HG03139 (cell line): ENCODE data around the gene DCP1A.
"Not testable (repeated sequence)": the region's sequence is repeated elsewhere in the genome, so short reads cannot be mapped to it uniquely, and the experiment has no call there.

ENCODE experiments used
- ATAC-seq: cut with Tn5 transposase; IDR thresholded peaks from one replicate; pipeline ENCODE4 v1.9.1; 2021; ENCODE audit not compliant: unreplicated experiment

The DCP1A gene

DNA sequence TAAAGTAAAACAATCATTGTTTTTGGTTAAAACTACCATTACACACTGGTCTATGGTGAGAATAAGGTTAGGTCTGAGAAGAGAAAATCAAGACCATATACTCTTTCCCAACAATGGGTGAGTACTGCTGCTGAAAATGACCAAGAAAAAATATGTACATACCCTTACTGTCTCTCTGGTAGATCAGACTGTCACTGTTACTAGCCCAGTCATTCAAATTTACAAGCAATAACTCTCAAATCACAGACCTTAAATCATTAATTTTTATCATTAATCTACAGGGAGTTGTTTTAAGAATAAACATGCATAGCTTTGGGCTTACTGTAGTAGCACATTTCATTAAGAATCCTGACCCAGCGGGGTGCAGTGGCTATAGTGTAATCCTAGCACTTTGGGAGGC lies 17.4 kb downstream of the DCP1A start:
- ATAC-seq = no peak

GRCh38 chr3:53328746-53329145 lies 18.6 kb downstream of the DCP1A start:
- ATAC-seq = no peak

DNA sequence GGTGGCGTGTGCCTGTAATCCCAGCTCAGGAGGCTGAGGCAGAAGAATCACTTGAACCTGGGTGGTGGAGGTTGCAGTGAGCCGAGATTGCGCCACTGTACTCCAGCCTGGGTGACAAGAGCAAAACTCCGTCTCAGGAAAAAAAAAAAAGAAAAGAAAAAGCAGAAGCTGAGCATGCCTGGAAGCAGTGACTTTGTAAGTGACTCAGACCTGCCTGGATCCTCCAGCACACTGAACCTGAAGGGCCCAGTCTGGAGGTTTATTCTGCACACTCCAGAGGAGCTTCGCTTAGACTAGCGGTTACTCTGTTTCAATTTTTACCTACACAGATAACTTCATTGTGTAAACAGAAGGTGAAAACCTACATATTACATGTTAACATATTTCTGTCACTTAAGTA lies 19.4 kb downstream of the DCP1A start:
- not testable (repeated sequence) for ATAC-seq

DNA sequence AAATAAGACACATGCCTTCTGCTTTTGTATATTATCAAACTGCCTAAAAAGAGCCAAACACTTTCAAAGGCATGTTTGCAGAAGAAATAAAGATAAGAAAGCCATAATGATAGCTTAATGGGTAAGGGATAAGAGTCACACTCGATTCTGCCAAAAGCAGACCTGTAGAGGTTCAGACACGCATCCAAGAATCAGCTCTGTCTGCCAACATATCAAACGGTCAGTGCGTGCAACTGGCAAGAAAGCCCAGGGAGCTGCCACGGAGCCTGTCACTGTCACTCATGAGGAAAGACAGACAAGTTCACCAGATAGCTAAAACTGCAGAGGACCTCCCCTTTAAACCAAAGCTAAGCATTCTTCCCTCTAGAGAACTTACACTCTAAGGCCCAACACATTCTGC lies 23.2 kb downstream of the DCP1A start:
- no peak for ATAC-seq

- no peak for ATAC-seq
Measured at GRCh38 chr3:53320697-53321096, 26.6 kb downstream of the DCP1A start.

- no peak for ATAC-seq
Measured at GRCh38 chr3:53318522-53318921, 28.8 kb downstream of the DCP1A start.

DNA sequence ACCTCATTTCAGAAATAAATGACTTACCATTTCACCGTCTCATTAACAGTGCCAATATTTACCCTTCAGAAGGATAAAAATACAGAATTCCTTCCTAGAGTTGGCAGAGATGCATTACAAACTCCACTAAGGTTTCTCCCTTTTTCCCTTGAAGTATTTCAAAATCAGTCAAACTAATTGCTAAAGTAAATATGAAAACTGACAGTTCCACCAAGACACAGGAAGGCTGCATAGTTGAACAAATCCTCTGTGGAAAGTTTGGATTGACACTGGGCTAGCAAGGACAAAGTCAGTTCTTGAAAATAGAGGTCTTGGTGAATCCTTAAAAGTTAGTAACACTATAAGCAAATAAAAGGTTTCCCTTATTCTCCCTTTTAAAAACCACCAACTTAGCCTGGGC lies 34.5 kb downstream of the DCP1A start:
- ATAC-seq = no peak

DNA sequence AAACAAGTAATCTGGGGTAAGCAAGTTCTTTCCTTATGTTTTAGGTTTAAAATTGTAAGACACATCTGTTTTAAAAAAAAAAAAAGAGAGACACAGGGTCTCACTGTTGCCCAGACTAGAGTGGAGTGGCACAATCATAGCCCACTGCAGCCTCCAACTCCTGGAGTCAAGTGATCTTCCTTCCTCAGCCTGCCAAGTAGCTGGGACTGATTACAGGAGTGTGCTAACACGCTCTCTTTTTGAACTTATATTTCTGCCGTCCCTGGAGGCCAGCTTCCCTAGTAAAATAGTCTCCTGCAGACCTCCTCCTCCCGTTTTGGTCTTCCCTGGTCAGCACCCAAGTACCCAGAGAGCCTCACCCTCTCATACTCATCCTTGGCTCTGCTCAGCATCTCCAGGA lies 35.5 kb downstream of the DCP1A start:
- no peak for ATAC-seq

DNA sequence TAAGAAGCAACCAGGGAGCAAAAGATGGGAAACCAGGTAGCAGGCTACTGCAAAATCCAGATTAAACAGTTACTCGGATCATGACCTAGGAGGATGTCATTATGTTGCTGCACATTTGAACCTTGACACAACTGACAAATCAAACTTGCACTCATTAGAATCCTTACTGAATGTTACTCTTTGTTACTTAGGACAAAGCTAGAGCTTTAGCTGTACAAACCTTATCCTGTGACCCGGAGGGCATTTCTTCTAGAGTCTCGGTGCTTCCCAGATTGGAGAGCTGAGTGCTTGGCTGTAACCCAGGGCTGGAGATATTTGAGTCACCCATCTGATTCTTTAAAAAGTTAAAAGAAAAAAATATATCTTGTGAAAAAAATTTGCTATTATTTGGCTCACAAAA lies 43.4 kb downstream of the DCP1A start:
- no peak for ATAC-seq

DNA sequence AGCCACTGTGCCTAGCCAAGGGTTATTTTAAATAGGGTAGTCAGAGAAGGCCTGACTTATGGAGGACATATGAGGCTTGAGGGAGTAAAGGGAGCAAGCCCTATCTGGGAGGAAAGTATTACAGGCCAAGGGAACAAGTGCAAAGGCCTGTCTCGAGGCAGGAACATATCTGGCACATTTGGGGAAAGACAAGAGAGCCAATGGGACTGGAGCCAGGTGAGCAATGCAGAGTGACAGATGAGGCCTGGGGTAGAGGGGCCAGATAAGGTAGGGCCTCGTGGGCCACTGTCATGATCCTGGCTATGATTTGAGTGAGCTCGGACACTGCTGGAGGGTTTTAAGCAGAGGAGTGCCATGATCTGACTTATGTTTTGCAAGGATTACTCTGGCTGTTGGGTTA lies 43.8 kb downstream of the DCP1A start:
- no peak for ATAC-seq

DNA sequence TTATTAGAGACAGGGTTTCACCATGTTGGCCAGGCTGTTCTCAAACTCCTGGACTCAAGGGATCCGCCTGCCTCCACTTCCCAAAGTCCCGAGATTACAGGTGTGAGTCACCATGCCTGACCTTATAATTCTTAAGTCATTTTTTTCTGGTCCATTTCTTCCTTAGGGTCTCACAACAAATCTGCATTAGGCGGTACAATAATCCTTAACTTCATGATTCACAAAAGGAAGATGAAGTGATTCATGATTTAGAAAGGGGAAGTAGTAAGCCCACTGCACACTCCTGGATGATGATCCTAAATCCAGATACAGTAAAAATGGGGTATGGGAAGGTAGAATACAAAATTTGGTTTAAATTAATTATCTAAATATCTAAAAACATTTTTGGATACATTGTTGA lies 46.5 kb downstream of the DCP1A start:
- no peak for ATAC-seq

DNA sequence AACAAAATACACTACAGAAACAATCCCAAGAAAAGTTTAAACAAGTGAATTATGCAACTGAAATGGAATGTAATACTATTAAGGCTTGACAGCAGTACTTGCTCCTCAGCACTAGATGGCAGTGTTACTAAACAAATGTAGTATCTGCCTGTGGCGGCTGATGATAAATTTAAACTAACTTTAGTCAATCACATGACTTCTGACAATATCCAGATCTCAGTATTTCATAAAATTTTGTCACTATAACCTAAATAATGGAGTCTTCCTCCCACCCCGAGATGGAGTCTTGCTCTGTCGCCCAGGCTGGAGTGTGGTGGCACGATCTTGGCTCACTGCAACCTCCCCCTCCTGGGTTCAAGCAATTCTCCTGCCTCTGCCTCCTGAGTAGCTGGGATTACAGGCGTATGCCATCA lies 47.7 kb downstream of the DCP1A start:
- not testable (repeated sequence) for ATAC-seq

DNA sequence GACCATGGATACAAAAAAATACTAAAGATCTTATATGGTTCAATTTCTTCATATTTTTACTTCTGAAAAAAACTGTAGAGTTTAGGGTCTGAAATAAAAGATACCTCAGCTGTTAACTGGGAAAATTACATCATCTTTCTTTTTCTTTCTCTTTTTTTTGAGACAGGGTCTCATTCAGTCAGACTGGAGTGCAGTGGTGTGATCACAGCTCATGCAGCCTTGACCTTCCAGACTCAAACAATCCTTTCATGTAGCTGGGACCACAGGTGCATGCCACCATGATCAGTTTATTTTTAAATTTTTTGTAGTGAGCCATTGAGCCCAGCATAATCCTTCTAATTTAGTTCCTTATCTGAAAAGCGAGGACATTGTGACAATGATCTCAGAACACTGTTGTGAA lies 51.9 kb downstream of the DCP1A start:
- ATAC-seq = no peak

DNA sequence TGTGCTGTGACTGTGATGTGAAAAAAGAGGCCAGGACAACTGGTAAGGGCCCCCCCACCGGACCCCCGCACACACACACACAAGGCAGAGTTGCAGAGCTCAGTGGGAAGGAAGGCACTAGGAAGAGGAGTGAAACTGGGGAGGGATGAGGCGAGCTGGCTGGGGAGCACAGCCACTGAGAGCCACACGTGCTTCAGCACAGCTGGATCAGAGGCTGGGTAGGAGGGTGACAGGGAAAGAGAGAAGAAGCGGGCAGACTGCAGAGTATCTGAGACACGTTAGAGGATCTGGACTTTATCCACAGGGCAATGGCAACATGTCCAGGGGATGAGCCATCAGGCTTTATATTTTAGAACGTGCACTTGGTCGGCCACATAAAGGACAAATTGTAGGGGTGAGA lies 53.5 kb downstream of the DCP1A start:
- no peak for ATAC-seq

- no peak for ATAC-seq
Measured at GRCh38 chr3:53288214-53288613, 59.1 kb downstream of the DCP1A start.

- ATAC-seq = no peak
Measured at GRCh38 chr3:53287131-53287629, 60.2 kb downstream of the DCP1A start.

DNA sequence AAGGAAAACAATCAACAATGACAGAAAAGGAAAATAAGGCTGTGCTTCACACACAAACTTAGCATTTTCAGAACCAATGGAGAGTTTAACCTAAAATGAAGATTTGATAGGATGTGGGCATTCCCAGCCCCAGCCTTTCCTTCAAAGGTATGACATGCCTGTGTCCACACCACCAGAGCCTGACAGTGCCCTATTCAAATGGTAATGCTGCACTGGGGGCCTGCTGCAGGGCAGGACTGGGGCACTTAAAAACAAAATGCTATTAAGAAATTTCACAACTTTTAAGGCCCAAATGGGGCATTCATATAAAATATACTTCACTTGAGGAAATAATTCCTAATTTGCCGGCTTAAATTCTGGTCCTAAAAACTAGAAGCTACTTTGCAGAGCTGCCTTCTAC lies 60.6 kb downstream of the DCP1A start:
- ATAC-seq = no peak

DNA sequence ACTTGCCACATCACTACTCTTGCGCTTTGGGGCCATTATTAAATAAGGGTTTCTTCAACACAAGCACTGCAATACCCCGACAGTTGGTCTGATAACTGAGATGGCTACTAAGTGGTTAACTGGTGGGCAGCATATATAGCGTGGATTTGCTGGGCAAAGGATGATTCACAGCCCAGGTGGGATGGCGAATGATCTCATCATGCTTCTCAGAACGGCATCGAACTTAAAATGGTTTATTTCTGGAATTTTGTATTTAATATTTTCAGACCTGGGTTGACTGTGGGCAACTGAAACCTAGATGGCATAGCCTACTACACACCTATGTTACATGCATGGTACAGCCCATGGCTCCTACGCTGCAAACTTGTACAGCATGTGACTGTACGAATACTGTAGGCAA lies 64.8 kb downstream of the DCP1A start:
- ATAC-seq = no peak

GRCh38 chr3:53278667-53279066 lies 68.7 kb downstream of the DCP1A start:
- ATAC-seq = no peak

DNA sequence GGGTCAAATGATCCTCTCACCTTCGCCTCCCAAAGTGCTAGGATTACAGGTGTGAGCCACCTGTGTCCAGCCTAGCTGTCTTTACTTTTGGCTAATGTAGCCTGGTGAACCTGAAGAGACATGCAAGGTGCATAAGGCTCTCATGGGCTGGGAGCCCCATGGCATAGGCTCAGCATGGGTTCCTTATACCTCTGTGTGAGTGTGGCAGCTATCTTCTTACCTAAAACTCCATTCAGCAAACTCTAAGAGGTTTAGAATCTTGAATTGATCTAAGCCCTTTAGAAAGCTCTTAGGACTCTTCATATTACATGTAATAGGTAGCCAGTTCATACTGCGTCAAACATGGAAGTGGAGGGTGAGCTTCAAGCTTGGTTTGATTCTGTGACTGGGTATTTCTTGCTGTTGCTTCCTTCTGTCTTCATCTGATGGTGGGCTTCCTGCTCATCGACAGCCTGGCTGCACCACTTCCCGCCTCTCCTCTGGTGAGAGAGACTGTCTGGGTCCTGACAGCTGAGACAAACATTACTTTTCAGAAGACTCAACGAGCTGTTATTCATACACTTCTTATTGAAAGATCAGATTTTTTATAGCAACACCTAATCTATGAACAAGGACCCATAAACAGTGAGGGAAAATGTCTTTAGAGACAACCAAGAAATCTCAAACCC lies 72.3 kb downstream of the DCP1A start:
- ATAC-seq = no peak

DNA sequence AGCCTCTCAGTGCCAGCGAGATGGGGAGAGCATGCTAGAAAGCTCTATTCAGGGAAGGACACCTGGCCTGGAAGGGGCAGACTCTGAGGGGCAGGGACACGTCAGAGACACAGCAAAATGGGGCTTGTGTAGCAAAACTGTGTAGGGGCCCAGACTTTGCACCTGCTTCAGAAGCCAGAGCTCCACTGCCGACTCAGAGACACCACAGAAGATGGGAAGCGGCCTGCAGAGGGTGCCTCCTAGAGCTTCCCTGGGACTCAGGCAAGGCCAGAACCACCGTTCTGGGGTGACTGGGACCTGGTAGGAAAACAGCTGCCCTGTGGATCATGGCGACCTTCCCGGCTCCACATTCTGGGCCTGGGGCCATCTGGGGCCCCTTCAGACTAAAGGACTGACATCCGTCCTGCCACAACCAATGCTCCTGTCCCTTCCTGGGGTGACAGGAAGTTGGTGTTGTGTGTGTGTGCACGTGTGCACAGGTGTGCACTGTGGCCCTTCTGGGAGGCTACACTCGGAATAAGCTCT lies 74.1 kb downstream of the DCP1A start:
- ATAC-seq = no peak

DNA sequence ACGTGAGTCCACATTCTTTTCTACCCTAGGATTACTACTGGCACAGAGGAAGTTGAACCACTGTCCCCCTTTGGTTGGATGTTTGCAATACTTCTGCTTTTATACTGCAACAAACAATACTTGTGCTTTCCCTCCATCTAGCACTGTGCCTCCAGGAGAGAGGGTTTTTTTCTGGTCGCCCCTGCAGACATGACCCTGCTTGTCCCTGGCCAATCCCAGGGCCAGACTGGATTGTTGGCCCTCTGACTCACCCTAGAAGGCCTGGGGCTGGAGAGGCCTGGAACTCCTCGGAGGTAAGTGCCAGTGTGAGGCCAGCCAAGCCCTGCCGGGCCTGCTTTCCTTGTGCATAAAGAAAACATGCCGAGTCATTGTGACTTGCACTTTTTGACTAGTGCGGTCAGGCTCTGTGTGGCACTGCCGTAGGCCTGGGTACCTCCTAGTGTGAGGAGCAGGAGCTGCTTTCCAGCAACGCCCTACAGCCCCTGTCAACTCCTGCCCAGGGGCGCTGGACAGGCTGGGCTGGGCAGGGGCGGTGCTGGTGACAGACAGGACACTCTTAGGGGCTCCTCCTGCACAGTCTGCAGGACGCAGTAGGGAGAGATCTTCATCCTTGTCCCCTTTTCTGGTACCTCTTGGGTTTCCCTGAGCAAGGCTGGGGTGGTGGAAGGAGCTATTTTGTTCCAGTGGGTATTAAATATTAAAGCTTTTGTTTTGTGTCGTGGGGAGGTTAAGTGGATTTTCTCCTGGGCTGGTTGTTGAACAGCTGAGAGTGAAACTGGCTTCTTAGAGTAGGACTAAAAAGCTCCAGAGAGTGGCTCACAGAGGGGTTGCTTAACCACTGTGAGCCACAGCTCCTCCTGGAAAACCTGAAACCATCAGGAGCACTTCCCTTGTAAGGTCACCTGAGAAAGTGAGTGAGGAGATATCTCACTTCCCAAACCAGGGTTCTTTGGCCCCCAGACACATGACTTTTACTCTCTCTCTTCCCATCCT lies 77.2 kb downstream of the DCP1A start:
- no peak for ATAC-seq
